Measurements from ENCODE around the gene AGBL4. TPM values are rescaled to one million over a fixed set of nuclear protein-coding genes. Genes with fewer than 3 reads are reported as not detected.

The AGBL4 gene
- total and polyA plus RNA-seq, 2 of the 4 experiments (the other 2 are of a cell fraction): not detected

- no peaks in the 10 kb centered on the region for H3K36me3 ChIP-seq (ENCODE audit: control insufficient read depth, insufficient read depth, low read length)
- H3K9me3 ChIP-seq (ENCODE audit: control insufficient read depth, insufficient read depth, low read length): no peaks in the 10 kb centered on the region
- no peak overlapping the region for H3K23ac ChIP-seq (ENCODE audit: low read depth, low read length)
- DNase-seq (peak; percentile 15), ATAC-seq (ENCODE audit: low read depth) (no peak)
- H4K5ac ChIP-seq (ENCODE audit: low read depth, low read length): no peak overlapping the region
- in situ Hi-C loops (cut with MboI; ENCODE audit: low sequenced_read_pairs) (no loop called here), dilution Hi-C loops (cut with HindIII; ENCODE audit: low sequenced_read_pairs, unreplicated experiment) (no loop called here), intact Hi-C loops (cut with micrococcal nuclease) (no loop called here)
- no peak overlapping the region for H3K4me2 ChIP-seq (ENCODE audit: low read depth, low read length)
- no peak overlapping the region for H3K9ac ChIP-seq (ENCODE audit: low read depth, low read length)
- H2BK15ac ChIP-seq (ENCODE audit: low read depth, low read length): no peak overlapping the region
- no peak overlapping the region for H3K14ac ChIP-seq (replicated peaks; ENCODE audit: low read depth, low read length)
- H3K4ac ChIP-seq (ENCODE audit: low read depth, low read length): no peak overlapping the region
- no peak overlapping the region for H2BK120ac ChIP-seq (ENCODE audit: low read depth, low read length)
- H3K9me1 ChIP-seq (ENCODE audit: insufficient read depth, low read length): no peaks in the 10 kb centered on the region
- no peaks in the 10 kb centered on the region for H3K27me3 ChIP-seq (ENCODE audit: control insufficient read depth, insufficient read depth, low read length)
- no peaks in the 10 kb centered on the region for H3K79me1 ChIP-seq (ENCODE audit: low read depth in 1 of 2, low read length in 2 of 2)
- CTCF ChIA-PET: no interaction called here
- no peaks in the 10 kb centered on the region for H3K4me1 ChIP-seq (ENCODE audit: control insufficient read depth, insufficient read depth, low read length)
- POLR2A ChIA-PET (ENCODE audit: unreplicated experiment): no interaction called here
- no peak overlapping the region for H3K18ac ChIP-seq (ENCODE audit: low read depth, low read length)
- H2AFZ ChIP-seq (replicated peaks; ENCODE audit: low read length, poor library complexity): no peak overlapping the region
- H4K91ac ChIP-seq (ENCODE audit: insufficient read depth, low read depth, low read length): no peak overlapping the region
- H3K4me3 ChIP-seq (ENCODE audit: insufficient read depth, low read depth, low read length): no peak overlapping the region
- no peak overlapping the region for H3K27ac ChIP-seq (ENCODE audit: insufficient read depth, low read length)
- no peak overlapping the region for H3K56ac ChIP-seq (ENCODE audit: extremely low read depth, insufficient read depth, low read length)
- H2BK5ac ChIP-seq (ENCODE audit: low read depth, low read length, poor library complexity, severe bottlenecking): no peak overlapping the region
- no peak overlapping the region for H2AK5ac ChIP-seq (ENCODE audit: low read depth, low read length)
- H4K20me1 ChIP-seq (ENCODE audit: insufficient read depth, low read length): no peaks in the 10 kb centered on the region
- TF ChIP-seq CHD1 (IDR thresholded peaks at IDR 0.05; ENCODE audit: low read depth, low read length) (no peak), MXI1 (IDR thresholded peaks at IDR 0.05; ENCODE audit: borderline replicate concordance, low read depth, low read length) (no peak), CEBPB (IDR thresholded peaks at IDR 0.05; ENCODE audit: low read depth, low read length) (no peak), ELK1 (IDR thresholded peaks at IDR 0.05; ENCODE audit: borderline replicate concordance, low read depth, low read length) (no peak)
- H2BK20ac ChIP-seq (ENCODE audit: low read depth, low read length): no peak overlapping the region
- H4K8ac ChIP-seq (ENCODE audit: low read depth in 2 of 2, low read length in 2 of 2): no peak overlapping the region
- no peak overlapping the region for H2AK9ac ChIP-seq (replicated peaks; ENCODE audit: low read depth, low read length, poor library complexity)
- no TSS peak for BruUV-seq (replicated peaks)
These were observed 1255.7 kb downstream of the AGBL4 start for GRCh38 chr1:48767975-48768510.
